GM12865 (cell line): ENCODE measurements around the gene TACC3.

Experiments
- DNase-seq: peaks from one replicate; pipeline ENCODE4 v3.0.0; 2010; ENCODE audit warnings: low read depth
- H3K4me3 ChIP-seq: 2 replicates; pipeline ENCODE4 v1.5.1; 2011; ENCODE audit warnings: mild to moderate bottlenecking, low read depth, low read length, control low read depth
- TF ChIP-seq, protein P1 (sequence below): IDR thresholded peaks from 2 replicates; pipeline ENCODE4 v1.5.1; 2011; ENCODE audit warnings: low read length, control low read depth, low read depth, inconsistent platforms; ENCODE audit not compliant: insufficient read depth; ENCODE audit errors: missing control alignments

TACC3 gene

DNA sequence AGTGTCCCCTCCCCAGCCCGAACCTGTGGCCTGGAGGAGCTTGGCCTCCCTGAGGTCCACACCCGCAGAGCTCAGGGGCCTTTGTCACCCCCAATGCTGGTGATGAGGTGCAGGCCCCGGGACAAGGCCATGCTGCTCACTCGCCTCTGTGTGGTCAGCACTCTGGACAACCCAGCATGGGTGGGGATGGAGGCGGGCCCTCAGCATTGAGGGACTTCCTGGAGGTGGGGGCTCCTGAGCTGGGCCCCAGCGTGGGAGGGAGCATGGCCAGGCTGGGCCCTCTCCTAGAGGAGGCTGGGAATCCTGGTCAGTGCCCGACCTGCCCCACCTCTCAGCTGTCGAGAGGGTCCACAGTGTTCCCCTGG lies 30.6 kb downstream of the TACC3 start:
- no peak for DNase-seq
- H3K4me3 ChIP-seq: no peak overlapping the region
- TF ChIP-seq, protein P1, sequence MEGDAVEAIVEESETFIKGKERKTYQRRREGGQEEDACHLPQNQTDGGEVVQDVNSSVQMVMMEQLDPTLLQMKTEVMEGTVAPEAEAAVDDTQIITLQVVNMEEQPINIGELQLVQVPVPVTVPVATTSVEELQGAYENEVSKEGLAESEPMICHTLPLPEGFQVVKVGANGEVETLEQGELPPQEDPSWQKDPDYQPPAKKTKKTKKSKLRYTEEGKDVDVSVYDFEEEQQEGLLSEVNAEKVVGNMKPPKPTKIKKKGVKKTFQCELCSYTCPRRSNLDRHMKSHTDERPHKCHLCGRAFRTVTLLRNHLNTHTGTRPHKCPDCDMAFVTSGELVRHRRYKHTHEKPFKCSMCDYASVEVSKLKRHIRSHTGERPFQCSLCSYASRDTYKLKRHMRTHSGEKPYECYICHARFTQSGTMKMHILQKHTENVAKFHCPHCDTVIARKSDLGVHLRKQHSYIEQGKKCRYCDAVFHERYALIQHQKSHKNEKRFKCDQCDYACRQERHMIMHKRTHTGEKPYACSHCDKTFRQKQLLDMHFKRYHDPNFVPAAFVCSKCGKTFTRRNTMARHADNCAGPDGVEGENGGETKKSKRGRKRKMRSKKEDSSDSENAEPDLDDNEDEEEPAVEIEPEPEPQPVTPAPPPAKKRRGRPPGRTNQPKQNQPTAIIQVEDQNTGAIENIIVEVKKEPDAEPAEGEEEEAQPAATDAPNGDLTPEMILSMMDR: no peak

DNA sequence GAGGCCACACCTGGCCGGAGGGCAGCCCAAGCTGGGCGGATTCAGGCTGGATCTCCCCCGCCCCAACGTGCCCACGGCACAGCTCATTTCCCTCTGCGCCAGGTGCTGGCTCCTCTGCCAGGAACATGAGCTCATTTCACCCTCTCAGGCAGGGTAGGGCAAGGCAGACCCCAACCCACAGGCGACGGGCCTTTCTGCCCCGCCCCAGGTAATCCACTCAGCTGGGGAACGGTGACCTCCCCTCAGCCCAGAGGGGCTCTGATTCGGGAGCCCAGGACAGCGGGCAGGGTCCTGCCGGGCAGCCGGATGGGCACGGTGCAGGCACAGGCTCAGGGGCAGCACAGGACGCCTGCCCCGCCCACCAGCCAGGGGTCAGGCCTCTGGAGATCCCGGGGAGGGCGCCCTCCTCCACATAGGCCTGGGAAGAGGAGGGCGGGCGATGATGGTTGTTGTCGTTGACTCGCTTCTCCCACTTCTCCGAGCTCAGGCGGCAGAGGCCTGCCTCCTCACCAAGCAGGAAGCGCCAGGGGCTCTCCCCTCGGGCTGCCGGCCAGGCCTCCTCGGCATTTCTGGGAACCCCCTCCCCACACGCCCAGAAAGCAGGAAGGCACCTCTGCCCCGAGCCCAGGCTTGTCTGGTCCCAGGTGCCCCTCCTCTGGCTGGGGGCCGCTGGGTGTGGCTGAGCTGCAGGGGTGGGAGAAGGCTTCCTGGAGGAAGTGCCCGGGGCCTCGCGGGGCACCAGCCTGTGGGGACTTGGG lies 31.1 kb downstream of the TACC3 start:
- TF ChIP-seq, protein P1: no peak
- DNase-seq: peak; percentile 29
- H3K4me3 ChIP-seq: no peak overlapping the region

DNA sequence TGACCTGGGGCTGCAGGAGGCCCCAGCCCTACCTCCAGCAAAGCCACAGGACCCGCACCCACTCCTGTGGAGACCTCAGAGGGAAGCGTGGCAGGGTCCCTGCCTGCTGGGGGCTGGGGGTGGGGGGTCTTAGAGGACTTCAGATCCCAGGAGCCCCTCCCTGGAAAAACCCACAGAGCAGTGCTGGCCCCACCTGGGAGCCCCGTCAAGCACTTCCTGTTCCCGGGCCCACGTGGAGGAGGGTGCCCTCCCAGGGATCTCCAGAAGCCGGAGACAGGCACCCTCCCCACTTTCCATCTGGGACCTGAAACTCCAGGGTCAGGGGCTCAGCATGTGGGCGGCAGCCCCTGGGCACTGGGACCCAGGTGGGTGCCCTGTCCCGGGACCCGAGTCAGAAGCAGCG lies 32.0 kb downstream of the TACC3 start:
- TF ChIP-seq, protein P1: no peak
- DNase-seq: no peak
- H3K4me3 ChIP-seq: no peak overlapping the region

DNA sequence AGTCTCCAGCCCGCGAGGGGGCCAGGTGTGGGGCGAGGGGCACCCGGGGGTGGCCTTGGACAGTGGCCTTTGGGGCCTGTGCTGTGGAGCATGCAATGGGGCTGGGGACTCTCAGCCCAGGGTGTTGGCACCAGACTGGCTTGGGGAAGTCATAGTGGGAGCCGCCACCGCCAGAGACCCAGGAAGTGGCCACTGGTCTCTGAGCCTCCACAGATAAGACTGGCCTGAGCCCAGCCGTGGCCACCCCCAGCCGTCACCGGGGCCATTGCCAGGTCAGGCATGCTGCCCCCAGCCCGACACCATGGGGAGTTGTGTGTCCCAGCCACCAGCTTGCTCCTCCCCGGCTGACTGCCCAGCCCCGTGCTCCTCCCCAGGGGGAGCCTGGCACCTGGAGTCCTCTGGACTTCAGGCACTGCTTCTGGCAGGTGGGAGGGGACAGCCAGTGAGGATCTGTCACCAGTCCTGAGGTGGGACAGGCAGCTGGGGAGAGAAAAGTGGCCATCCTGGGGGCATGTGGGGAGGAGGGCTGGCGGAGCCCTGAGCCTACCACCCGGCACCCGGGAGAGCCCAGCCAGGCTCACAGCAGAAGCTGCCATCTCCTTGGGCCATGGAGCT lies 32.5 kb downstream of the TACC3 start:
- TF ChIP-seq, protein P1: no peak
- no peak for DNase-seq
- H3K4me3 ChIP-seq: no peak overlapping the region

DNA sequence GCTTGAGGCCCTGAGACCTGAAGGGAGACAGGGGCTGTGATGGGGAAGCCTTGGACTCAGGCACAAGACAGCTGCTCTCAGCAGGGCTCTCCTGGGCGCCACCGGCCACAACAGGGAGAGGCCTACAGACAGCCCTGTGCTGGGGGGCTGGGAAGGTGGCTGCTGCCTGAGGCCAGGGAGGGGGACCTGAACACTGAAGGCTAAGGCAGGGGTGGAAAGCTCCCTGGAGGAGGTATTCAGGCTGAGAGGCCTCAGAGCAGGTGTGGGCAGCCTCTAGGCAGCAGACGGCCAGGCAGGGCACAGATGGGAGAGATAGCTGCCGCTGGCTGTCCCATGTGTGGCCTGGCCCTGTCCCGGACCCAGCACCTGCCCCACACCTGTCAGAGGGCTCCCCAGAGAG lies 33.0 kb downstream of the TACC3 start:
- H3K4me3 ChIP-seq: no peak overlapping the region
- TF ChIP-seq, protein P1: no peak
- DNase-seq: no peak

DNA sequence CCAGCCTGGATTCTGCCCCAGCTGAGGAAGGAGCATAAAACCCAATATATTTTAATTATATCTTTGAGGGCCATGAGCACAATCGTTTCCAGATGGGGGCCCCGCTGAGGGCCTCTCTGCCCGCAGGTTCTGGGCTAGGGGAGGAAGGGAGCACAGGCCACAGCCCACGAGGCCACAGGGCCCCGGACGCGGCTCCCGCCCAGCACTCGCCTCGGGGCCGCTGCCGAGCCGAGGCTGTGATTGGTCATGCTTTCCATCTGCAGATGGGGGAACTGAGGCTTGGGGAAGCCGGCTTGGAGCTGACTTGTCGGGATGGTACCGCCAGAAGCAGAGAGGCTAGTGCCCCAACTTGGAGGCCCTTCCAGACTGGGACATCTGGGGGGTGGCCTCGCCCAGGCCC lies 34.0 kb downstream of the TACC3 start:
- TF ChIP-seq, protein P1: no peak
- DNase-seq: no peak
- H3K4me3 ChIP-seq: no peak overlapping the region

DNA sequence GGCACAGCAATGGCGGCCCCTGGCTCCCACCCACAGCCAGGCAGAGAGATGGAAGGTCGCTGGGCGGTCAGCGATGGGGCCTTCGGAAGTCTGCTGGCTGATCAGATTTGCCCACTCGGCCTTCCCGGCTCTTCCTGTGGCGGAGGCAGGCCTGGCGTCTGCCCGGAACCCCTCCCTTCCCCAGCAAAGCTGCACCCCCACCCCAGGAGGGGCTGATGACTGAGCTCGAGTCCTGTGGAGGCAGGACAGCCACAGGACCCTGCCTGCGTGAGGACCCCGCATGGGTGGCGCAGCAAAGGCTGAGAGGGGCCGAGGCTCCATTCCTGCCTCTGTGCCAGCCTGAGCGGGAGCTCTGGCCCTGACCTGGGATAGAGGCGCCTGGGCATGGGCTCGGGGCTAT lies 34.8 kb downstream of the TACC3 start:
- TF ChIP-seq, protein P1: no peak
- H3K4me3 ChIP-seq: no peak overlapping the region
- DNase-seq: no peak
